Natural killer cell (primary cell): ENCODE data around the gene BNIP5. TPM values are rescaled to one million over a fixed set of nuclear protein-coding genes. Genes with fewer than 3 reads are reported as not detected.

Experiments
- ATAC-seq, 3 donors: fragments of 150-1000 bp in 2 of 3; fragments of 200-7000 bp in 1 of 3; cut with Tn5 transposase; 1 replicate in 1 of 3; 2 replicates in 2 of 3; pipeline ENCODE4 v1.10.0; 2021; ENCODE audit warnings: mild to moderate bottlenecking in 2 of 3, moderate library complexity in 2 of 3
- DNase-seq, 2 donors: peaks; one replicate each; pipeline versions ENCODE4 v3.0.0 to v3.0.0-alpha.2; 2013 to 2021; ENCODE audit warnings: mixed read lengths in 1 of 2
- H3K27ac ChIP-seq: one replicate; pipeline ENCODE4 v1.5.1; 2013; ENCODE audit warnings: mild to moderate bottlenecking, low read length
- H3K27me3 ChIP-seq: one replicate; pipeline ENCODE4 v1.6.1; 2013; ENCODE audit warnings: low read length; ENCODE audit not compliant: control insufficient read depth, insufficient read depth
- H3K36me3 ChIP-seq: one replicate; pipeline ENCODE4 v1.6.1; 2013; ENCODE audit warnings: low read length; ENCODE audit not compliant: control insufficient read depth, insufficient read depth
- H3K4me1 ChIP-seq: one replicate; pipeline ENCODE4 v1.6.1; 2013; ENCODE audit warnings: low read length; ENCODE audit not compliant: control insufficient read depth, insufficient read depth
- H3K4me3 ChIP-seq: one replicate; pipeline ENCODE4 v1.5.1; 2013; ENCODE audit warnings: low read length
- H3K9me3 ChIP-seq: one replicate; pipeline ENCODE4 v1.6.1; 2013; ENCODE audit warnings: low read length; ENCODE audit not compliant: control insufficient read depth, insufficient read depth
- H3K27ac Mint-ChIP-seq, 2 donors: one replicate each; pipeline ENCODE4 v1.8.0; 2022; ENCODE audit warnings: mild to moderate bottlenecking in 2 of 2, mixed read lengths in 2 of 2, moderate library complexity in 1 of 2
- H3K27me3 Mint-ChIP-seq, 2 donors: one replicate each; pipeline ENCODE4 v1.8.0; 2022; ENCODE audit warnings: low read depth in 2 of 2, mixed read lengths in 2 of 2
- H3K36me3 Mint-ChIP-seq: one replicate; pipeline ENCODE4 v1.8.0; 2022; ENCODE audit warnings: mixed read lengths
- H3K4me1 Mint-ChIP-seq, 2 donors: one replicate each; pipeline ENCODE4 v1.8.0; 2022; ENCODE audit warnings: mixed read lengths in 2 of 2
- H3K4me3 Mint-ChIP-seq: one replicate; pipeline ENCODE4 v1.8.0; 2022; ENCODE audit warnings: mild to moderate bottlenecking, moderate library complexity, mixed read lengths
- H3K9me3 Mint-ChIP-seq, 2 donors: one replicate each; pipeline ENCODE4 v1.8.0; 2022; ENCODE audit warnings: mixed read lengths in 2 of 2
- CTCF ChIP-seq: fragments of 200-600 bp; IDR thresholded peaks from one replicate; pipeline ENCODE4 v1.8.0; 2022; ENCODE audit warnings: antibody characterized with exemption
- WGBS: methylation state at CpG from one replicate; pipeline ENCODE4 v1.1.7; 2013; ENCODE audit warnings: missing lambda C conversion rate; ENCODE audit not compliant: insufficient coverage; 5-methylcytosine and 5-hydroxymethylcytosine counted together
- intact Hi-C: fragments of 100-400 bp; cut with micrococcal nuclease; formaldehyde crosslinking; loops from one replicate; pipeline ENCODE4 v1.14.2; 2022
- total RNA-seq, 4 donors: library from RNA; stranded (reverse); fragments of 120-200 nt in 1 of 4; gene quantifications; one replicate each; pipeline versions ENCODE4 v1.2.3 to v1.2.4, GENCODE V29; 2013 to 2022

BNIP5 gene
- total RNA-seq, 3 donors from 2014 or later (not counting 1 experiment from before 2014, with no cell fraction given), result not detected

- ATAC-seq, result no peak
- no peaks in the 10 kb centered on the region for H3K36me3 Mint-ChIP-seq
- H3K27me3 Mint-ChIP-seq, result peaks cover 0 to 6% of the 10 kb centered on the region in 2 donors
- H3K9me3 Mint-ChIP-seq, result no peaks in the 10 kb centered on the region
- 80% methylated on average over 5 of the region's 6 CpGs for WGBS
- Histone ChIP-seq H3K4me3 (no peak overlapping the region), H3K4me1 (no peaks in the 10 kb centered on the region), H3K9me3 (no peaks in the 10 kb centered on the region), H3K36me3 (no peaks in the 10 kb centered on the region), H3K27me3 (no peaks in the 10 kb centered on the region), H3K27ac (no peak overlapping the region)
- H3K4me1 Mint-ChIP-seq, result no peaks in the 10 kb centered on the region
- no peak overlapping the region for H3K4me3 Mint-ChIP-seq
- no peak overlapping the region for H3K27ac Mint-ChIP-seq
- TF ChIP-seq CTCF, result no peak
- intact Hi-C loops, result no loop called here
- no peak for DNase-seq
Measured at GRCh38 chr6:36324191-36324590, 12.5 kb downstream of the BNIP5 start.

GRCh38 chr6:36323062-36323461 lies 13.6 kb downstream of the BNIP5 start:
- H3K4me1 ChIP-seq, result no peaks in the 10 kb centered on the region
- no peaks in the 10 kb centered on the region for H3K36me3 ChIP-seq
- WGBS, result 80% methylated on average over 7 of the region's 8 CpGs
- H3K27me3 ChIP-seq, result no peaks in the 10 kb centered on the region
- no peak for DNase-seq
- H3K27ac Mint-ChIP-seq, result no peak overlapping the region
- no peak for ATAC-seq
- H3K27ac ChIP-seq, result no peak overlapping the region
- H3K4me3 Mint-ChIP-seq, result no peak overlapping the region
- no peak for TF ChIP-seq CTCF
- H3K27me3 Mint-ChIP-seq, result peaks cover 0 to under 1% of the 10 kb centered on the region in 2 donors
- intact Hi-C loops, result no loop called here
- H3K9me3 ChIP-seq, result no peaks in the 10 kb centered on the region
- H3K4me3 ChIP-seq, result no peak overlapping the region
- H3K36me3 Mint-ChIP-seq, result no peaks in the 10 kb centered on the region
- H3K9me3 Mint-ChIP-seq, result no peaks in the 10 kb centered on the region
- no peaks in the 10 kb centered on the region for H3K4me1 Mint-ChIP-seq

GRCh38 chr6:36322591-36322990 lies 14.1 kb downstream of the BNIP5 start:
- Histone ChIP-seq H3K27ac (no peak overlapping the region), H3K9me3 (no peaks in the 10 kb centered on the region), H3K27me3 (no peaks in the 10 kb centered on the region), H3K36me3 (no peaks in the 10 kb centered on the region), H3K4me1 (no peaks in the 10 kb centered on the region), H3K4me3 (no peak overlapping the region)
- Mint-ChIP-seq H3K9me3 (no peaks in the 10 kb centered on the region), H3K36me3 (no peaks in the 10 kb centered on the region), H3K4me3 (no peak overlapping the region), H3K4me1 (no peaks in the 10 kb centered on the region), H3K27me3 (peaks cover 0 to 6% of the 10 kb centered on the region in 2 donors), H3K27ac (no peak overlapping the region)
- DNase-seq (no peak), ATAC-seq (no peak)
- no peak for TF ChIP-seq CTCF
- WGBS, result 85% methylated on average over 3 of the region's 3 CpGs
- intact Hi-C loops, result no loop called here

- Histone ChIP-seq H3K27ac (no peak overlapping the region), H3K9me3 (no peaks in the 10 kb centered on the region), H3K4me1 (no peaks in the 10 kb centered on the region), H3K4me3 (no peak overlapping the region), H3K27me3 (no peaks in the 10 kb centered on the region), H3K36me3 (no peaks in the 10 kb centered on the region)
- no peaks in the 10 kb centered on the region for H3K4me1 Mint-ChIP-seq
- H3K27me3 Mint-ChIP-seq, result peaks cover 0 to 15% of the 10 kb centered on the region in 2 donors
- WGBS, result 88% methylated on average over 11 of the region's 11 CpGs
- no peak for ATAC-seq
- intact Hi-C loops, result no loop called here
- no peak for TF ChIP-seq CTCF
- H3K4me3 Mint-ChIP-seq, result no peak overlapping the region
- H3K9me3 Mint-ChIP-seq, result no peaks in the 10 kb centered on the region
- H3K27ac Mint-ChIP-seq, result no peak overlapping the region
- H3K36me3 Mint-ChIP-seq, result no peaks in the 10 kb centered on the region
- no peak for DNase-seq
Measured at GRCh38 chr6:36320475-36320874, 16.2 kb downstream of the BNIP5 start.
